Measurements from ENCODE around the gene TMCO4. TPM values are rescaled to one million over a fixed set of nuclear protein-coding genes. Genes with fewer than 3 reads are reported as not detected.

TMCO4 gene
- total and polyA plus RNA-seq, 2 of the 8 experiments (the other 6 are each of a cell fraction or from before 2014, with no cell fraction given) = 3.0 to 3.1 TPM

- 87% methylated on average over 2 of the region's 5 CpGs; no CpG with 5 or more reads in 1 of the 2 experiments for WGBS, 2 experiments (ENCODE audit: extremely low coverage in 1 of 2, insufficient coverage in 1 of 2, insufficient read length in 1 of 2, insufficient replicate concordance in 2 of 2, low coverage in 1 of 2, low lambda C conversion rate in 2 of 2, missing lambda C conversion rate in 1 of 2)
- no peak overlapping the region for H2AK5ac ChIP-seq (ENCODE audit: low read depth, low read length)
- H3K79me1 ChIP-seq (ENCODE audit: low read depth, low read length) = no peaks in the 10 kb centered on the region
- no peaks in the 10 kb centered on the region for H3K23me2 ChIP-seq (ENCODE audit: low read depth, low read length)
- ChIA-PET CTCF (ENCODE audit: partially characterized antibody) (interaction anchor here (0.7 to 5.7 kb wide), 7 partner anchors 13 to 111 kb away, joined by 3 to 27 read pairs (median 5); no protein-coding TSS in a partner anchor), POLR2A (ENCODE audit: partially characterized antibody) (no interaction called here)
- H2BK12ac ChIP-seq (ENCODE audit: low read depth, low read length) = no peak overlapping the region
- no peak overlapping the region for H4K5ac ChIP-seq (ENCODE audit: insufficient read length, low read depth, low read length)
- no peak overlapping the region for H3K56ac ChIP-seq (replicated peaks; ENCODE audit: insufficient read length, low read depth, low read length)
- no peak overlapping the region for H3K14ac ChIP-seq (ENCODE audit: insufficient read length)
- no peaks in the 10 kb centered on the region for H3K79me2 ChIP-seq (ENCODE audit: control insufficient read depth in 1 of 2, insufficient read depth in 2 of 2, low read length in 2 of 2)
- no peak overlapping the region for H4K91ac ChIP-seq (replicated peaks; ENCODE audit: insufficient read length, low read length)
- H2AFZ ChIP-seq (ENCODE audit: low read length) = no peak overlapping the region
- H4K8ac ChIP-seq (ENCODE audit: extremely low read depth, insufficient read depth, low read length) = peak overlapping the region; percentile 73
- H3K27ac ChIP-seq (ENCODE audit: low read depth, low read length) = no peak overlapping the region
- no peak overlapping the region for H3K23ac ChIP-seq (ENCODE audit: insufficient read length)
- H2BK15ac ChIP-seq (ENCODE audit: low read length) = no peak overlapping the region
- H3K27me3 ChIP-seq (replicated peaks in 1 of 4; ENCODE audit: control insufficient read depth in 3 of 4, extremely low read depth in 1 of 4, insufficient read depth in 3 of 4, low read length in 3 of 4) = no peaks in the 10 kb centered on the region
- H3K4me2 ChIP-seq (ENCODE audit: insufficient read depth in 1 of 2, low read depth in 2 of 2, low read length in 2 of 2) = no peak overlapping the region
- H3K9me3 ChIP-seq (ENCODE audit: insufficient read depth in 2 of 2, low read depth in 1 of 2, low read length in 1 of 2) = peaks cover 4 to 6% of the 10 kb centered on the region in 2 experiments; a peak in 3 of 4 replicates
- no peak overlapping the region for H2BK120ac ChIP-seq (replicated peaks; ENCODE audit: low read depth, low read length)
- no peaks in the 10 kb centered on the region for H4K20me1 ChIP-seq (replicated peaks in 1 of 2; ENCODE audit: control insufficient read depth in 1 of 2, insufficient read depth in 2 of 2, low read length in 2 of 2)
- TF ChIP-seq MAFK (IDR thresholded peaks at IDR 0.05; ENCODE audit: low read depth, low read length) (no peak), TAF1 (IDR thresholded peaks at IDR 0.05; ENCODE audit: low read depth, low read length) (no peak), SP1 (IDR thresholded peaks at IDR 0.05; ENCODE audit: low read depth, low read length) (no peak), CHD1 (IDR thresholded peaks at IDR 0.05; ENCODE audit: low read depth, low read length) (no peak), SIRT6 (IDR thresholded peaks at IDR 0.05; ENCODE audit: low read length) (no peak), SIX5 (IDR thresholded peaks at IDR 0.05; ENCODE audit: low read depth, low read length) (no peak)
- DNase-seq (ENCODE audit: low read depth in 1 of 2, low spot score in 2 of 2) (no peak), FAIRE-seq (no peak)
- peaks cover 0 to 5% (median 0%) of the 10 kb centered on the region in 4 experiments; a peak in 2 of 8 replicates for H3K36me3 ChIP-seq (ENCODE audit: control insufficient read depth in 2 of 4, insufficient read depth in 4 of 4, low read length in 3 of 4)
- H2BK20ac ChIP-seq (ENCODE audit: low read length) = no peak overlapping the region
- H3K4ac ChIP-seq (replicated peaks; ENCODE audit: insufficient read length, low read depth, low read length) = no peak overlapping the region
- peaks cover 0 to 3% (median 0%) of the 10 kb centered on the region in 4 experiments; a peak in 2 of 7 replicates for H3K4me1 ChIP-seq (replicated peaks in 1 of 4; ENCODE audit: control insufficient read depth in 3 of 4, insufficient read depth in 4 of 4, low read length in 3 of 4)
- H2BK5ac ChIP-seq (ENCODE audit: low read depth, low read length) = no peak overlapping the region
- no peak overlapping the region for H3K18ac ChIP-seq (ENCODE audit: extremely low read depth, low read length)
- no peak overlapping the region for H3K9ac ChIP-seq (replicated peaks in 1 of 4; ENCODE audit: extremely low read depth in 1 of 4, low read depth in 3 of 4, low read length in 3 of 4)
- H3K4me3 ChIP-seq (ENCODE audit: extremely low read depth in 1 of 4, insufficient read depth in 2 of 4, low read depth in 3 of 4, low read length in 4 of 4) = no peak overlapping the region
Measured at GRCh38 chr1:19728413-19729145, 71.1 kb downstream of the TMCO4 start.

Data from H1 (cell line).